Astrocyte of the spinal cord (primary cell): ENCODE results near the gene A2ML1.
A peak's percentile ranks its signal among the peaks of the same experiment; 100 is the strongest.
"Not testable (repeated sequence)": the region's sequence is repeated elsewhere in the genome, so short reads cannot be mapped to it uniquely, and the experiment has no call there.

Experiments used
- DNase-seq: peaks from one replicate; pipeline ENCODE4 v3.0.0; 2011; ENCODE audit warnings: low read depth, low spot score
- H3K4me3 ChIP-seq: 2 replicates; pipeline ENCODE4 v1.5.1; 2011; ENCODE audit warnings: low read depth, mild to moderate bottlenecking, low read length, moderate library complexity
- CTCF ChIP-seq: IDR thresholded peaks from 2 replicates; pipeline ENCODE4 v1.5.1; 2012; ENCODE audit warnings: low read depth, mild to moderate bottlenecking, low read length, inconsistent platforms
- in situ Hi-C: cut with HindIII; loops from 2 replicates; pipeline ENCODE4 v1.10.0; 2017; ENCODE audit warnings: low sequenced_read_pairs

The A2ML1 gene

DNA sequence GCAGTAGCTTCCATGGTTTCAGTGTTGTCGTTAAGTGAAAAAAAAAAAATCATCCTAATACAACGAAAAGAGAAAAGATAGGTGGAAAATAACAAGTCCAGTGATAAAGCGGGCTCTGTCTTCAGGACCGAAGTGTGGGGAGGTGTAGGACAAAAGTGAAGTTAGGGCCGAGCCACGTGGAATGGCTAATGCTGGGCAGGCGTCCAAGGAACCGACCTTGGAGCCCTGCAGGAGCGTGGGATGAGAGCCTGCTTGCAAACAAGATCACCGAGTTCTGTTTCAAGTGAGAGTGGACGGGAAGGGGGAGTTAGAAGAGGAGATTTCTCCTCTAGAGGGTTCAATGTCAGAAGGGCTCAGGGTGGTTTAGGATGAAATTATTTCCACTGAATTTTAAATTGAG lies 22.2 kb downstream of the A2ML1 start:
- no peak for TF ChIP-seq CTCF
- in situ Hi-C loops = no loop called here
- peak; percentile 5 for DNase-seq
- H3K4me3 ChIP-seq = no peak overlapping the region

GRCh38 chr12:8846305-8846704 lies 23.9 kb downstream of the A2ML1 start:
- no peak for DNase-seq
- no peak overlapping the region for H3K4me3 ChIP-seq
- no peak for TF ChIP-seq CTCF
- in situ Hi-C loops = no loop called here

DNA sequence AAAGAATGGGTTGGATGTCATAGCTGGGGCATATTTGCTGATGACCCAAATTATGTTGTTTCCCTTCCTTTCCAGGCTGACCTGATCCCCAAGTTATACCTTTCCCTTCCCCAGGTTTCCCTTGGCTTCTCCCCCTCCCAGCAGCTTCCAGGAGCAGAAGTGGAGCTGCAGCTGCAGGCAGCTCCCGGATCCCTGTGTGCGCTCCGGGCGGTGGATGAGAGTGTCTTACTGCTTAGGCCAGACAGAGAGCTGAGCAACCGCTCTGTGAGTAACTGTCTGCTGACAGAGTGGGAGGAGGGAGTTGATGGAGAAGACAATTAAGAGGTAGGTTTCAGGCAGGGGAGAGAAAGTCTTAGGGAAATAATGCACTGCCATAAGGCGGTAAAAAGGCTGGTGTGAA lies 25.0 kb downstream of the A2ML1 start:
- no peak for TF ChIP-seq CTCF
- no peak for DNase-seq
- no peak overlapping the region for H3K4me3 ChIP-seq
- in situ Hi-C loops = no loop called here

DNA sequence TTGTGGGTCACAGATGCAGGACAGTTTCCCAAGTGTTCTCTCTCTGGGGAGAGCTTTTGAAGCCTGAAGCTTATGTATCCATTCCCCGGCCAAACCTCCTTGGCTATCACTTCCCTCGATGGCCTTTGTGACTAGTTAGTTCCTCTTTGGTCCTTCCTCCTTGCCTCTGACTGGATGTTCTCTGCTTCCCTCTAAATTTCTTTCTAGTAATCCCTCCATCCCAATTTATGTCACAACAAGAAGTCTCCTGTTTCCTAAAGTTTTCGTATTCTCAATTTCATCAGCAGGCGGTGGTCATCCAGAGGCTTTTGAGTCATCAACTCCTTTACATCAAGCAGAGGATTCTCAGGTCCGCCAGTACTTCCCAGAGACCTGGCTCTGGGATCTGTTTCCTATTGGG lies 27.5 kb downstream of the A2ML1 start:
- DNase-seq = no peak
- TF ChIP-seq CTCF = no peak
- in situ Hi-C loops = no loop called here
- no peak overlapping the region for H3K4me3 ChIP-seq

DNA sequence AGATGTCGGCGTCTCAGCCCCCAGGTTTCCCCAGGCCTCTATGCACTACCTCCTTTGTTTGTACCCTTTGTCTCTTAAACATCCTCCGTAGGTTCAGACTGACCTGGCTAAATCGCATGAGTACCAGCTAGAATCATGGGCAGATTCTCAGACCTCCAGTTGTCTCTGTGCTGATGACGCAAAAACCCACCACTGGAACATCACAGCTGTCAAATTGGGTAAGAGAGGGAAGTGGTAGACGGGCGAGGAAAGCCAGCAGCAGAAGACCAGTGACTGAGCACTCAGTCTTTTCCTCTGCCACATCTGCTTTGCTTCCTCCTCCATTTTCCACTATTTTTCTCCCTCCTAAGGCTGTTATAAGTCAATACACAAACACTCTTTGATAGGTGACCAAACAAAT lies 29.7 kb downstream of the A2ML1 start:
- H3K4me3 ChIP-seq = no peak overlapping the region
- no peak for TF ChIP-seq CTCF
- DNase-seq = no peak
- in situ Hi-C loops = no loop called here

GRCh38 chr12:8855891-8856290 lies 33.5 kb downstream of the A2ML1 start:
- TF ChIP-seq CTCF = no peak
- in situ Hi-C loops = no loop called here
- no peak overlapping the region for H3K4me3 ChIP-seq
- no peak for DNase-seq

GRCh38 chr12:8859448-8859847 lies 37.0 kb downstream of the A2ML1 start:
- in situ Hi-C loops, DNase-seq, H3K4me3 ChIP-seq: not testable (repeated sequence)
